WI38 (cell line): ENCODE results near the gene SLC1A4.
"Not testable (repeated sequence)": the region's sequence is repeated elsewhere in the genome, so short reads cannot be mapped to it uniquely, and the experiment has no call there.

Experiments
- H3K4me3 ChIP-seq: 2 replicates; pipeline ENCODE4 v1.5.1; 2011; ENCODE audit warnings: low read depth, mild to moderate bottlenecking, control low read depth, low read length
- CTCF ChIP-seq: IDR thresholded peaks from 2 replicates; pipeline ENCODE4 v1.5.1; 2012; ENCODE audit warnings: low read depth, mild to moderate bottlenecking, control low read depth, low read length

Gene SLC1A4

GRCh38 chr2:64966017-64966416, 23.2 kb upstream of the SLC1A4 start:
- TF ChIP-seq CTCF = no peak
- H3K4me3 ChIP-seq = no peak overlapping the region

- no peak for TF ChIP-seq CTCF
- H3K4me3 ChIP-seq = no peak overlapping the region
Measured at GRCh38 chr2:64966839-64967238, 22.4 kb upstream of the SLC1A4 start.

GRCh38 chr2:64967601-64968000, 21.6 kb upstream of the SLC1A4 start:
- no peak overlapping the region for H3K4me3 ChIP-seq
- no peak for TF ChIP-seq CTCF

GRCh38 chr2:64969086-64969485, 20.1 kb upstream of the SLC1A4 start:
- not testable (repeated sequence) for H3K4me3 ChIP-seq

- no peak overlapping the region for H3K4me3 ChIP-seq
- TF ChIP-seq CTCF = no peak
Measured at GRCh38 chr2:64970495-64970894, 18.7 kb upstream of the SLC1A4 start.

- TF ChIP-seq CTCF = no peak
- H3K4me3 ChIP-seq = no peak overlapping the region
Measured at GRCh38 chr2:64972426-64972825, 16.8 kb upstream of the SLC1A4 start.

- no peak for TF ChIP-seq CTCF
- no peak overlapping the region for H3K4me3 ChIP-seq
Measured at GRCh38 chr2:64972876-64973275, 16.3 kb upstream of the SLC1A4 start.

- no peak for TF ChIP-seq CTCF
Measured at GRCh38 chr2:64975232-64975821, 13.9 kb upstream of the SLC1A4 start.

More at GRCh38 chr2:64975232-64975821, 13.9 kb upstream of the SLC1A4 start:
- no peak overlapping the region for H3K4me3 ChIP-seq
